ENCODE results near the gene ACAA2.
"Not testable (repeated sequence)": the region's sequence is repeated elsewhere in the genome, so short reads cannot be mapped to it uniquely, and the experiment has no call there.

ACAA2 gene

GRCh38 chr18:49804096-49804495 lies 9.2 kb downstream of the ACAA2 start:
- DNase-seq (ENCODE audit: low read depth): no peak
- no peak for TF ChIP-seq CTCF (IDR thresholded peaks at IDR 0.05; ENCODE audit: low read depth, low read length, missing control alignments)
- H3K4me3 ChIP-seq (ENCODE audit: low read depth, low read length): no peak overlapping the region
- in situ Hi-C loops (cut with HindIII; ENCODE audit: low sequenced_read_pairs): no loop called here

GRCh38 chr18:49802623-49803022 lies 10.7 kb downstream of the ACAA2 start:
- TF ChIP-seq CTCF (IDR thresholded peaks at IDR 0.05; ENCODE audit: low read depth, low read length, missing control alignments): no peak
- H3K4me3 ChIP-seq (ENCODE audit: low read depth, low read length): no peak overlapping the region
- in situ Hi-C loops (cut with HindIII; ENCODE audit: low sequenced_read_pairs): no loop called here
- DNase-seq (ENCODE audit: low read depth): no peak

- in situ Hi-C loops (cut with HindIII; ENCODE audit: low sequenced_read_pairs); DNase-seq (ENCODE audit: low read depth); H3K4me3 ChIP-seq (ENCODE audit: low read depth, low read length): not testable (repeated sequence)
Observed at GRCh38 chr18:49800491-49800890, 12.8 kb downstream of the ACAA2 start.

- in situ Hi-C loops (cut with HindIII; ENCODE audit: low sequenced_read_pairs); H3K4me3 ChIP-seq (ENCODE audit: low read depth, low read length); DNase-seq (ENCODE audit: low read depth): not testable (repeated sequence)
Observed at GRCh38 chr18:49799806-49800205, 13.5 kb downstream of the ACAA2 start.

GRCh38 chr18:49798001-49798400 lies 15.3 kb downstream of the ACAA2 start:
- in situ Hi-C loops (cut with HindIII; ENCODE audit: low sequenced_read_pairs): no loop called here
- TF ChIP-seq CTCF (IDR thresholded peaks at IDR 0.05; ENCODE audit: low read depth, low read length, missing control alignments): no peak
- DNase-seq (ENCODE audit: low read depth): no peak
- no peak overlapping the region for H3K4me3 ChIP-seq (ENCODE audit: low read depth, low read length)

GRCh38 chr18:49795612-49796552 lies 17.5 kb downstream of the ACAA2 start:
- in situ Hi-C loops (cut with HindIII; ENCODE audit: low sequenced_read_pairs): no loop called here
- no peak for DNase-seq (ENCODE audit: low read depth)
- H3K4me3 ChIP-seq (ENCODE audit: low read depth, low read length): no peak overlapping the region
- no peak for TF ChIP-seq CTCF (IDR thresholded peaks at IDR 0.05; ENCODE audit: low read depth, low read length, missing control alignments)

- no peak for DNase-seq (ENCODE audit: low read depth)
- no peak for TF ChIP-seq CTCF (IDR thresholded peaks at IDR 0.05; ENCODE audit: low read depth, low read length, missing control alignments)
- H3K4me3 ChIP-seq (ENCODE audit: low read depth, low read length): no peak overlapping the region
- in situ Hi-C loops (cut with HindIII; ENCODE audit: low sequenced_read_pairs): no loop called here
Observed at GRCh38 chr18:49794743-49795142, 18.6 kb downstream of the ACAA2 start.

- DNase-seq (ENCODE audit: low read depth); H3K4me3 ChIP-seq (ENCODE audit: low read depth, low read length); in situ Hi-C loops (cut with HindIII; ENCODE audit: low sequenced_read_pairs): not testable (repeated sequence)
Observed at GRCh38 chr18:49789560-49790134, 23.7 kb downstream of the ACAA2 start.

Measured in astrocyte of the cerebellum (primary cell).